DND-41 (cell line): Measurements from ENCODE around the gene MRPL17.

Source experiments
- EZH2 ChIP-seq: IDR thresholded peaks from 3 replicates; pipeline ENCODE4 v1.6.1; 2012; ENCODE audit warnings: borderline replicate concordance, low read depth, mild to moderate bottlenecking, moderate library complexity, low read length, inconsistent platforms; ENCODE audit not compliant: severe bottlenecking
- TF ChIP-seq, protein P1 (sequence below): IDR thresholded peaks from 2 replicates; pipeline ENCODE4 v1.5.1; 2012; ENCODE audit warnings: borderline replicate concordance, low read length, moderate library complexity, mild to moderate bottlenecking; ENCODE audit not compliant: poor library complexity, severe bottlenecking; ENCODE audit errors: extremely low read depth

DNA sequence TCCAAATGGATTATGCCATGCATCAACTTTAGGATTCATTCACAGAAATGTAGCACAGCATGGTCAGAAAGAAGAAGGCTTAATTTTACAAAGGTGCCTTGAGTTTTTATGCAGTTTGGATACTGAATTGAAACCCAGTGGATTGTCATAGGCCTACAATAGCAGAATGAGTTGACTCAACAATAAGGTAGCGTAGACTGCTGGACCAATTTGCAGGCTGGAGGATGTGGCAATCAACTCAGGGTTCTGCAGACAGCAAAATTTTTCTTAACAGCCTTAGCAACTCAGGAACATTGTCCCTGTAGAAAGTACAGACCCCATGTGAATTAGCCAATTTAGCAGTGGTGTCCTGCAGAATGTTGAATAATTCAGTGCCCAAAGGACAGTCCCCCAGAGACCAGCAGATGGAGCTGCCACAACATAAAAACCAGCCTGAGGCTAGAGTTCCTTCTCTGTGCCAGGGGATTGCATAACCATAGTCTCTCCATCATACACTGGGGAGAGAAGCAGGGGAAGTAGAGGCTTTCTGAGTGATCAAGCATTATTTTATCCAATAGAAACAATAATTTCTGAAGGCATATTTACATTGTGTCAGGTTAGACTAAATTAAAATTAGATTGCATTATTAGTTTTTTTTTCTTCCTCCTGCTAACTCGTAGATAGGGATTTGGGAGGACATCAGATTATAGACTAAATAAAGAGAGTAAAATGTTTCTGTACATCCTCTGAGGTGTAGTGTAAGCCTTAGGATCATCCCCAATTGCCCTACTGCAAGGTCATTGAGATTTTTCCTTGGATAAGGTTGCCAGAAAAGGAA lies 20.3 kb upstream of the MRPL17 start:
- TF ChIP-seq, protein P1, sequence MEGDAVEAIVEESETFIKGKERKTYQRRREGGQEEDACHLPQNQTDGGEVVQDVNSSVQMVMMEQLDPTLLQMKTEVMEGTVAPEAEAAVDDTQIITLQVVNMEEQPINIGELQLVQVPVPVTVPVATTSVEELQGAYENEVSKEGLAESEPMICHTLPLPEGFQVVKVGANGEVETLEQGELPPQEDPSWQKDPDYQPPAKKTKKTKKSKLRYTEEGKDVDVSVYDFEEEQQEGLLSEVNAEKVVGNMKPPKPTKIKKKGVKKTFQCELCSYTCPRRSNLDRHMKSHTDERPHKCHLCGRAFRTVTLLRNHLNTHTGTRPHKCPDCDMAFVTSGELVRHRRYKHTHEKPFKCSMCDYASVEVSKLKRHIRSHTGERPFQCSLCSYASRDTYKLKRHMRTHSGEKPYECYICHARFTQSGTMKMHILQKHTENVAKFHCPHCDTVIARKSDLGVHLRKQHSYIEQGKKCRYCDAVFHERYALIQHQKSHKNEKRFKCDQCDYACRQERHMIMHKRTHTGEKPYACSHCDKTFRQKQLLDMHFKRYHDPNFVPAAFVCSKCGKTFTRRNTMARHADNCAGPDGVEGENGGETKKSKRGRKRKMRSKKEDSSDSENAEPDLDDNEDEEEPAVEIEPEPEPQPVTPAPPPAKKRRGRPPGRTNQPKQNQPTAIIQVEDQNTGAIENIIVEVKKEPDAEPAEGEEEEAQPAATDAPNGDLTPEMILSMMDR, result peak; percentile 71
- TF ChIP-seq EZH2, result no peak
